Astrocyte (in vitro differentiated cells and primary cell): ENCODE data around the gene SENP1.

Experiments
- CTCF ChIP-seq: IDR thresholded peaks from 2 replicates; pipeline ENCODE4 v1.5.1; 2011; ENCODE audit warnings: low read depth, mild to moderate bottlenecking, inconsistent platforms, low read length, moderate library complexity; ENCODE audit not compliant: insufficient read depth
- EZH2 ChIP-seq: IDR thresholded peaks from 2 replicates; pipeline ENCODE4 v1.6.1; 2012; ENCODE audit warnings: mild to moderate bottlenecking, low read length, inconsistent platforms; ENCODE audit not compliant: insufficient read depth

GRCh38 chr12:48131517-48131916 is 25.6 kb upstream of the SENP1 start:
- TF ChIP-seq CTCF (no peak), EZH2 (no peak)
